GM21576 (cell line): ENCODE results near the gene COX10.
"Not testable (repeated sequence)": the region's sequence is repeated elsewhere in the genome, so short reads cannot be mapped to it uniquely, and the experiment has no call there.

Source experiments
- ATAC-seq: cut with Tn5 transposase; IDR thresholded peaks from one replicate; pipeline ENCODE4 v1.9.1; 2021; ENCODE audit warnings: mild to moderate bottlenecking, moderate library complexity; ENCODE audit not compliant: unreplicated experiment

The COX10 gene

DNA sequence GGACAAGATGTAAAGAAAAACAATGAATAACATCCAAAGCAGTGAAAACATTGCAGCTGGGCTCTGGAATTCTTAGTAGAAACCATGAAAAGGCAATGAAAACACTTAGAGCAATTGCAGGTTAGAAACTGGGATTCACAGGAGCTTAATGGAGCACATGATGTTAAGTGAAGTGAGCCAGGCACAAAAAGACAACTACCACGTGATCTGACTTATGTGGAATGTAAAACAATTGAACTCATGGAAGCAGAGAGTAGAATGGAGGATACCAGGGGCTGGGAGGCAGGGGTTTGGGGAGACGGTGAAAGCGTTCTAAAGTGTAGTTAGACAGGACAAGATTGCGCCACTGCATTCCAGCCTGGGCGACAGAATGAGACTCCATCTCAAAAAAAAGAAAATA lies 170.0 kb downstream of the COX10 start:
- not testable (repeated sequence) for ATAC-seq

DNA sequence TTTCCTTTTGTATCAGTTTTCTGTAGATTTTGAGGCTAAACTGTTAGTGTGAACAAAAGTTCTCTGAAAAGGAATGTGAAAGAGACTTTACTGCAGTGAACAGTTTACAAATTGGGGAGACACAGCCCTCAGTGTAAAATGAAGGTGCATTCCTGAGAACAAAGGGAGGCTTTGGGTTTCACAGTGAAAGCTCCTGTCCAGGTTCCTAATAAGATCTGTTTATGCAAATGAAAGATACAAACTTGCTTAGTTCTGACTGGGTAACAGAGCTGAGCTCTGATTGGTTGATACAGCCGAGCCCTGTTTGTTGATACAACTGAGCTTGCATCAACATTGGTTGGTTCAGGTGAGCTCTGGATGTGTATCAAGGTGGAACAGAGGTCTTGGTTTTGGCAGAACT lies 175.7 kb downstream of the COX10 start:
- no peak for ATAC-seq

DNA sequence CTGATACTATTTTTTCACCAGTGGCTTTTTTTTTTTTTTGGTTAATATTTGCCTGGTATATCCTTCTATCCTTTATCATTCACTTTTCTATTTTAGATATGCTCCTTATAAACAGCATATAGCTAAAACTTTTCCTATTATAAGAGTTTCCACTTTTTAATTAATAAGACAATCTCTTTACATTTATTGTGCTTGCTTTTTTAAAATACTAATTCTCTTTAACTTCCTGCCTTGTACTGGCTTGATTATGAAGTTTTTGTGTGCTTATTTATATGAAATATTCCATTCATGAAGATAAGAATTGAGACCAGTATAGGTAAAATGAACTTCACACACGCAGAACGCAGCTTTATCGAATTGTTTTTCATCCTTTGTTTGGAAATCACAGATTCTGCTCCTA lies 176.3 kb downstream of the COX10 start:
- no peak for ATAC-seq
